Endothelial cell of hepatic sinusoid (primary cell): Measurements from ENCODE around the gene TUBB2B.
"Not testable (repeated sequence)": the region's sequence is repeated elsewhere in the genome, so short reads cannot be mapped to it uniquely, and the experiment has no call there.

Experiments
- in situ Hi-C: cut with HindIII; loops from 2 replicates; pipeline ENCODE4 v1.10.0; 2017; ENCODE audit warnings: low sequenced_read_pairs

The TUBB2B gene

DNA sequence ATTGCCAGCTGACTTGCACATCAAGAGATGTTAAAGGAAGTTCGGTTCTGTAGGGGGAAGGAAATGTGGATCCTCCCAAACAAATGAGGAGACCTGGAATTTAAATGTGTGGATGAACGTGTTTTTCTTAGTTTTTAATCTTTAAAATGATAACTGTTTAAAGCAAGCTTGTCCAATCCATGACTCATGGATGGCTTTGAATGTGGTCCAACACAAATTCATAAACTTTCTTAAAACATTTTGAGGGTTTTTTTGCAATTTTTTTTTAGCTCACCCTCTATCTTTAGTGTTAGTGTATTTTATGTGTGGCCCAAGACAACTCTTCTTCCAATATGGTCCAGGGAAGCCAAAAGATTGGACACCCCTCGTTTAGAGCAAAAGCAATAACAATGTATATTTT lies 12.6 kb downstream of the TUBB2B start:
- in situ Hi-C loops = no loop called here

DNA sequence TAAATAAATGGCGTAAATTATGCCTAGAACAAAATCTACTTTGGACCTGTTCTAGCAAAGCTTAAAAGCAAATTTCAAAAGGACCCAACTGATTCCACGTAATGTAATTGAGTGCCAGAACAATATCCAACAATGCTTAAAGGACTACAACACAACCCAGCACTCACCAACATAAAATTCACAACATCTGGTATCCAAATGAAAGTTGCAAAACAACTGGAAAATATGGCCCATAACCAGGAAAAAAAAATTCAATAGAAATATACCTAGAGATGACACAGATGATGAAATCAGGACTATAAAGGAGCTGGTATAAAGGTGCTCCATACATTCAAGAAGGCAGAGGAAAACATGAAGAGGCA lies 14.1 kb downstream of the TUBB2B start:
- in situ Hi-C loops = no loop called here

DNA sequence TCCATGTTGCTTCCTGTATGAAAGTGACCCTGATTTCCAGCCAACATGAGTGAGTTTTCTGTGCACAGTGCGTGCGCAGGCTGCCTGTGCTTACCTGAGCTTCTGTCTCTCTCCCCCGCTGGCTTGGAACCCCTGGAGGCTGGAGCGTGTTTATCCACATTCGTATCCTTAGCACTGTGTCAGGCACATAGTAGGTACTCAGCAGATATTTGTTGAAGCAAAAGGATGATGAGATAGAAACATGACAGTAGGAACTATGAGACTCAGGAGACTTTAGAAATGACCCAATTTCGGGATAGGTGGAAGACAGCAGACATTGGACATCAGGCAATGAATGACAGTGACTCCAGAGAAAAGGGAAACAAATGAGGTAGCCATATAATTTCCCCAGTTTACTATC lies 15.2 kb downstream of the TUBB2B start:
- in situ Hi-C loops = no loop called here

DNA sequence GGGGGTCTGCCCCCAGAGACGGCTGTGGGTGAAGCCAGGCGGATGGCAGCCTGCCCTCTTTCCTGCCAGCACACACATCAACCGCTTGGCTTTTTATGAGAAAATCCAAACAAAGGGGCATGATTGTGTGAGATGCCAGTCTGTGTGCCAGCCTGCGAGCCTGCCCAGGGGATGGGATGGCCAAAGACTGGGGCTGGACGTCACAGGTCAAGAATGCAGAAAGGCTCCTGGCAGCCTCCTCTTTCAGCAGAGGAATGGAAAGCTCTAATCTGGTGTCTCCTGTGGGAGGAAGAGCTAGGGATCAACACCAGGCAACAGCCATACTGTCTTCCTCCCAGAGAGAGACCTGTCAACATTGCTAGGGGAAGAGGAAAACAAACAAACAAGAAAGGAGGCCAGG lies 15.8 kb downstream of the TUBB2B start:
- in situ Hi-C loops = no loop called here

DNA sequence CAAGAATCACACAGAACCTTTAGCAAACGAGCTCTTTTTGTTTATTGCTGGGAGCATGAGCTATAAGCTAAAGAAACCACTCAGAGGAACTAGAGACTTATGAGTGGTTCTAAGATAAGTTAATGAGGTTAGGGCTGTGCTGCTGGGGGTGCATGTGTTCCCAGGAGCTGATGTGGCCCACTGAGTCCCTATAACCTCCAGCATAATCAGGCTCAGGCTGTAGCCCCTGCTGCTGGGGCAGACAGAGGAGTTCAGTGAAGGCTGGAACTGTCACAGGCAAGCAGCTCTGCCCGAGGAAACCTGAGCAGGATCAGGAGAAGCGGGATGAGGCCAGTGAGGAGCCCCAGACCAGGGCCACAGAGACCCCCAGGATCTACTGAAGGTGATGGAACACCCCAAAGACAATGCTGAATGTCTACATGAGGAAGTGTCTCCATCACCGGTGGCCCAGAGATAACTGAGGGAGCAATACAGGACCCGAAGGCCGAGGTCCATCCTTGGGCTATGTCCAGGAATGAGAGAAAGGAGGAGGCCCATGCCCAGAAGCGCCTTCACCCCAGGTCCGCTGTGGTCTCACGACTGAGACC lies 17.3 kb downstream of the TUBB2B start:
- in situ Hi-C loops = no loop called here

DNA sequence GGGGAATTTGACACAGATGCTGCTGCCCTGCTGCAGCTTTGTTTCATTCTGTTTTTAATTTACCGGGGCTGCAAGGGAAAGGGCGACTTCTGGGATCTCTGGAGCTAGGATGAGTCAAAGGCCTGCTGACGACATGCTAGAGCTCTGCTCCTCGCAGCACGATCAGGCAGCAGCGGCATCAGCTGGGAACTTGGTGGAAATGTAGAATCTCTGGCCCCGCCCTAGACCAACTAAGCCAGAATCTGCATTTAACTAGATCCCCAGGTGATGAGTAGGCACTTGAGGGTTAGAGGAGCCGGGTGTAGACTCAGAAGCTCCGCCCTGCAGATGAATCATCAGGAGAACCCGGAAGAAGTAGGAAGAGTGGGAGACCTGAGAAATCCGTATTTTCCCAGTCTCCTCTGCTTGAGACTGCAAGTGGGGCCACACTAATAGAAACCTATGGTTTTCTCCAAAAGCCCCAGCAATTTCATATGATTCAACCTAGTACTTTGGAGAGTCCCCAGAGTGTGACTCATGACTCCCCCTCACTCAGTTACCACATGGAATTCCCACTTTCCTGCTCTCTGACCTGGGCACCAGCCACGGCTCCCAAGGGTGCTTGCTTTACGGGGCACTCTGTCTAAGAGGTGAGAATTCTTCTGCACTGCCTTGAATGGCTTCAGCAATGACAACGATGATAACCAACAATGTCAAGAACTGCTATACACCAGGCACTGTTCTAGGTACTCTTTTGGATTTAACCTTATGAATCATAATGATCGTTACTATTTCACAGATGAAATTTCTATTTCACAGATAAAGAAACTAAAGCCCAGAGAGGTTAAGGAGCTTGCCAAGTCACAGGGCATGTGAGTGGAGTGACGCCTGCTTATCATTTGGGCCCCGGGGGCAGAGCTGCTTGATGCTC lies 18.1 kb downstream of the TUBB2B start:
- in situ Hi-C loops = no loop called here

DNA sequence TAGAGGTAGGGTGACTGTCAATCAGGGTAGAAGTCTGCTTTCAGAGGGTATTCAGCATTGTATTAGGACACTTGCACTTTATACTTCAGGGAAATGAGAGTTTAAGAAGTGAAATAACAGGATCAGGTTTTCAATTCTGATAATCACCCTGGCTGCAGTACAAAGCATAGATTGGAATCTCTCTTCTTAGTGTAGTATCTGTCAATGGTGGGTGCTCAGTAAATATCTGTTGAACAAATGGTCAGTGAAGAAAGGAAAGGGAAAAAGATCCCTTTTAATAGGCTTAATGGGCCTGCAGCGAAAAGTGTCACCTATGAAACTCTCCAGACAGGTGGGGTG lies 18.7 kb downstream of the TUBB2B start:
- in situ Hi-C loops = no loop called here

DNA sequence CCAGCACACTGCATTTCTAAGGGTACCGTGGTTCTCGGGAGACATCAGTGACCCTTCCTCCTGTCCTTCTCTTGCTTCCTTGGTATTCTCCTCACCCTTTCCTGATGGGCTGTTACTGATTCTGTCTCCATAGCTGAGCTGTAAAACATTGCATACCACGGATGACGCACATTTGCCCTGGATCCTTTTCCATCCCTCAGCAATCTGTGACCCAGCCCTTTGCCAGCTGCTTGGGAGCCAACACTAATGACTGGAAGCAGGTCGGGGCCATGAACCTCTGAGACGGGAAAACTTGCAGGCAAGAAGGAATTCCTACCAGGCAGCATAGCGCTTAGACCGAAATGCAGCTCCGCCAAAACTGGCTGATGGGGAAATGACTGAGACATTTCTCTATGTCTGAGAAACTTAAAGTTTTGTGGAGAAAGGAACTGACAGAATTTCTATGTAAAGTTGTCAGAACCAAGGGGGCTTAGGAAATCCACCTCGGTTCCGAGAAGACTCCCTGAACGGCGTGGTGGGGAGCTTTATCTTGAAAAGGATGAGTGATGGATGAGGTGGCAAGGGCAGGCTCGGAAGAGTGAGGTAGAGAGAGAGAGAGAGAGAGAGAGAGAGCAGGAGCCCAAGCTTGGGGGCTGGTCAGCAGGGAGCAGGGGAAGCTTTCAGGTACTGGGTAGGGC lies 19.2 kb downstream of the TUBB2B start:
- in situ Hi-C loops = no loop called here

DNA sequence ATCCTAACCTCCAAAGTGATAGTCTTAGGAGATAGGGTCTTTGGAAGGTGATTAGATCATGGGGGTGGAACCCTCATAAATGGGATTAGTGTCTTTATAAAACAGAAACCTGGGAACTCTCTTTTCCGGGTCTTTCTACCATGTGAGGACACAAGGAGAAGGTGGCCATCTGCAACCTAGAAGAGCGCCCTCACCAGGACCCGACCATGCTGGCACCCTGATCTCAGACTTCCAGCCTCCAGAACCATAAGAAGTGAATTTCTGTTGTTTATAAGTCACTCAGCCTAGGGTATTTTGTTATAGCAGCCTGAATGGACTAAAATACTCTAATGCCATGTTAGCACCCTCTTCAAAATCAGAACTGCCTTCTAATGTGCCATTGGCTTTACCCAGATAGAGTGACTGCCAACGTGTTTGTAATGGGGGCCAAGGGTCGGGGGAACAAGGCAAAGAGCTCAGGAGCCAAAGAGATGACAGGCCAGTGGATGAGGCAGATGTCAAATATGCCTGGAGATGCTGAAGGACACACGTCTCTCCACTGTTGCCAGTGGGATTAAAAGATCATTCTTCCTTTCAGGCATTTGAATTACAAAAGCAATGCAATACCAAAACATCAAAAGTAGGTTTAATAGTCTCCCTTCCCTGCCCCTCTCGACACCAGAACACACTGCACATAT lies 21.0 kb downstream of the TUBB2B start:
- in situ Hi-C loops = no loop called here

DNA sequence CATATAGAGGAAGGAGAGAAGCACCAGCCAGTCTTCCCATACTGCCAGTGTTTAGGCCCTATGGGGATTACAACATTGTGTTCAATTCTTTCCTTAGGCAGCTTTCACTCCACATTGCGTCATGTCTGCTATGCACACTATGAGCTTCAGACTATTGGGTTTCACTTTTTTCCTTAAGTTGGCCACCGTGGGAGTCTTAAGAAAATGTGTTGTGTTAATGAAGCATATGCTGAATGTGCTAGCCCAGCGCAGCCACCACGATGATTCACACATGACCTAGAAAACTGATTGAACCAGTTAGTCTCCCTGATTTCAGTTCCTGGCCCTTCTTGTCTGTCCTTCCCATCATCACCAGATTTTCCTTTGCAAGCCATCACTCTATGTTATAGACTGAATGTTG lies 21.5 kb downstream of the TUBB2B start:
- in situ Hi-C loops = no loop called here

DNA sequence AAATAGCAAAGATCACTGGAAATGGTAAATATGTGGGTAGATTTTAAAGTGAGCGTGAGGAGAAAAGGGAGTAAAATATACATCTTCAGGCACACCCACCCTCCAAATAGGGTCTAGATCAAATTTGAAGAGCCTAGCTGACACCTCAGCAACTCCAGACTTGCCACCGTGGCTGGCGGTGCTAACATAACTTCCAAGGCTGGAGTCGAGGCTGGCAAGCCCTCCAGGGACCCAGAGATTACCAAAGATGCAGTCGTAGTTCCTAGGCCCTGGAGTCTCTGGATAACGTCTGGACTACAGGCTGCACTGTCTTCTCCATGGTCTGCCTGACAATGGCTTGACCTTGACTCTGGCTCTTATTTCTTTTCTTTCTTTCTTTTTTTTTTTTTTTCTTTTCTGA lies 22.5 kb downstream of the TUBB2B start:
- in situ Hi-C loops = no loop called here

DNA sequence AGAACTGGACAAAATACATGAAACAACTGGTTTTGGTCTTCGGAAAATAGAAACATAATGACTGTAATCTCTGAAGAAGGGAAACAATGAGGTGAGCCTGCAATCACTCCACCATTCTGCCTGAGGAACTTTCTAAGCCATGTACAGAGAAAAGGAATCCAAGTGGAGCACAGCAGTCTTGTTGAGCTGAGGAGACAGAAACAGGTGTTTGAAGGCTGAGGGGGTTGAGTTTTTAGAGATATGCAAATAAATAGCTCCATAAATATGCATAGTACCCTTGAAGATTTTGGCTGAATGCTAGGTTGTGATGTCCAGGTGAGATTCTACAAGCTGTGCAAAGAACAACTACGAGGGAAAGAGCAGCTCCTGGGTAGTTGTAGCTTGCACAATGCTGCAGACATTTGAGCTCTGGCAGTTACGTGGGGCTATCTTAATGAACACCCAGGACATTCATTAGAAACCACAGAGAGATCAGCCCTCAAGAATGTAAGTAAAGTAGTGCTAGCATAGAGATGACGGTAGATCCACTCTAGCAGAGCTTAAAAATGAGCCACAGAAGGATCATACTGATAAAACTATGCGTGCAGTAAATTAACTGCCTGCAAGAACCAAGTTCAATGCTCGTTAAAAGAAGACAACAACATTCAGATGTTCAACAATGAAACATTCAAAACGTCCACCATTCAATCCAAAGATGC lies 24.3 kb downstream of the TUBB2B start:
- in situ Hi-C loops = no loop called here

DNA sequence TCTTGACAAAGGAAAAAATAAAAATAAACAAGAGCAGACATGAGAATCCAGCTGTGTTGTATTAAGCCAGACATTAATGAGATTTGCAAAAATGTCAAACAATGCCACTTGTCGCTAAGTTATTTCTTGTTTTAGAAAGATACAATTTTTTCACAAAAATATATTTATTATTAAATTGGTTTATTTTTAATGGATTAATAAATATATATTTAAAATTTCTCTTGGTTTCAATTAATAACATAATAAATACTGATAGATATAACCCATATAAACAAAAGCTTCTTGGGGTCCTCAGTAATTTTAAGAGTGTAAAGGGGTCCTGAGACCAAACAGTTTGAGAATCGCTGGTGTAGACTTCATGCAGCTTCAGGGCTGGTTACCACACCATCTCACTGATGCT lies 26.1 kb downstream of the TUBB2B start:
- in situ Hi-C loops = no loop called here

DNA sequence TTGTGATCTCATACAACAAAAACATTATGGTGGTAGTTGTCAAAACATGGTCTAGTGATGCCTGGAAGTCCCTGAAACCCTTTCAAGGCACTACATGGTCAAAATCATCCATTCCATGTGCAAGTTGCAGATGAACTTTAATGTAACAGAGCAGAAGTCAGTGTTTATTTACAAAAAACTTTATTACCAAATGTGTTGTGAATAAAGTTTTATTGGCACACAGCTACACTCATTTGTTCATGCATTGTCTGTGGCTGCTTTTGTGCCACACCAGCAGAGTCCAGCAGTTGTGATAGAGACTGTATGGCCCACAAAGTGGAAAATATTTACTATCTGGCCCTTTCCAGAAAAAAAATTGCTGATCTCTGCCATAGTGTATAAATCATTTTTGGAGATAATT lies 26.8 kb downstream of the TUBB2B start:
- in situ Hi-C loops = no loop called here

DNA sequence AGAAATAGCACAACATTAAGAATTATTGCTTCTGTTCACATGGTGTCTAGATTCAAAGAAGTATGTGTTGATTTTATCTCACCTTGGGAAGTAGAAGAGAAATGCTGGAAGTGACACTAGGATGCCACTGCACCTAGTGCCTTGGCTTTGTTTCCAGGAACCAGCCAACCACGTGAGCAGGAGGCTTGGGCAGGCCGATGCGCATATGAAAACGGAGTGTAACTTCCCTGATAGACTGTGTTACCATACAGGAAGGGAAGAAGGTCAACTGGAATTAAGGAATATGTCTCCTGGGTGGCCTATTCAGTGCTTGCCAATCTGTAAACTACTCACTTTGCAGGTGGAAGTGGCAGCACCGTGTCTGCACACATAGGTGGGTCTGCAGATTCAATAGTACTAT lies 28.1 kb downstream of the TUBB2B start:
- in situ Hi-C loops = no loop called here

DNA sequence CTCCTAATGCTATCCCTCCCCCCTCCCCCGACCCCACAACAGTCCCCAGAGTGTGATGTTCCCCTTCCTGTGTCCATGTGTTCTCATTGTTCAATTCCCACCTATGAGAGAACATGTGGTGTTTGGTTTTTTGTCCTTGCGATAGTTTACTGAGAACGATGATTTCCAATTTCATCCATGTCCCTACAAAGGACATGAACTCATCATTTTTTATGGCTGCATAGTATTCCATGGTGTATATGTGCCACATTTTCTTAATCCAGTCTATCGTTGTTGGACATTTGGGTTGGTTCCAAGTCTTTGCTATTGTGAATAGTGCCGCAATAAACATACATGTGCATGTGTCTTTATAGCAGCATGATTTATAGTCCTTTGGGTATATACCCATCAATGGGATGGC lies 29.7 kb downstream of the TUBB2B start:
- in situ Hi-C loops = not testable (repeated sequence)

DNA sequence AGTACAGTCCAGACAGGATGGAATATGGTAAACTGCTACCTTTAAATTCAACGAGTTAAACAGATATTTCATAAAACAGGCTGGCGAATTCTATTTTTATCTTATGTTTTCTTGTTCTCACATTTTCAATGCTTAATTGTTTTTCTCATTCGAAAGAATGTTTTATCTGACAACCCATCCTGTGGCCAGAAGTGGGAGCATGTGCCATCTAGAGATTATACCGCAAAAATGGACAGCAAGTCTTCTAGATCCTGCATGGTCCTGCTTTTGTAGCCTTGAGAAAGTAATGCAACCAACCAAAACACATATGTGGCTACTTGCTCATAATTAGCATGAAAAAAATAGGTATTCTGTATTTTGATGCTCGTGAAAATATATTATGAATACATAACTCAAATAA lies 30.7 kb downstream of the TUBB2B start:
- in situ Hi-C loops = no loop called here

DNA sequence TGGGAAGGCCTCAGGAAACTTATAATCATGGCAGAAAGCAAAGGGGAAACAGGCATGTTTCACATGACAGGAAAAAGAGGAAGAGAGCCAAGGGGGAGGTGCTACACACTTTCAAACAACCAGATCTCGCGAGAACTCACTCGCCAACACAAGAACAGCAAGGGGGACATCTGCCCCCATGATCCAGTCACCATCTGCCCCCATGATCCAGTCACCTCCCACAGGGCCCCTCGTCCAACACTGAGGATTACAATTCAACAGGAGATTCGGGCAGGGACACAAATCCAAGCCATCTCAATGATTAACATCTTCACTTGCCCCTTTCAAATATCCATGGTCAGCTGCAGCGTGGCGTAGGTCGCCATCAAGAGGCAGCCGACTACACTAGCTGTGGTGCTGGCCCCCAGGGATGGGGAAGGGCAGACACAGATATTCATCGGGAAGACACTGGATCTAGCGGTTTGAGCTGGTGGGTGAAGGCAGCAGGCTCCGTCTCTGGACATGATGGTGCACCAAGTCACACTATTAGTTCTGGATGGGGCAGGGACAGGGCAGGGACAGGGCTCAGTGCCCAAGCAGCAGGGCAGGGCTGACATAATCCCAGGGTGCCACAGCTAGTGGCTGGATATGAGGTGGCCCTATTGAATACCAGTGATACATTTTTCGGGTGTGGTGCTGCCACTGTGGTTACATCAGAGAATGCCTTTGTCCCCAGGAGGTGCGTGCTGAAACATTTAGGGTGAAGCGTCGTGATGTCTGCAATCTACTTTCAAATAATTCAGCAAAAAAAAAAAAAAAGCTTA lies 31.6 kb downstream of the TUBB2B start:
- in situ Hi-C loops = no loop called here

DNA sequence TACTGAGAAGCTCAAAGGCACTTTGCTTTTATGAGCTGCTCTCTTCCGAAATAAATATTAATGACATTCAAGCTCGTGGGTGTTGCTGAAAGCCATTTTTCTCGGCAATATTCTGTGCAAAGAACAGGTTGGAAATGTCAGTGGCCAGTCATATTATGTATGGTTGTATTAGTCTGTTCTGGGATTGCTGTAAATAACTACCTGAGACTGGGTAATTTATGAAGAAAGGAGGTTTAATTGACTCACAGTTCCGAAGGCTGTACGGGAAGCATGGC lies 32.1 kb downstream of the TUBB2B start:
- in situ Hi-C loops = no loop called here

DNA sequence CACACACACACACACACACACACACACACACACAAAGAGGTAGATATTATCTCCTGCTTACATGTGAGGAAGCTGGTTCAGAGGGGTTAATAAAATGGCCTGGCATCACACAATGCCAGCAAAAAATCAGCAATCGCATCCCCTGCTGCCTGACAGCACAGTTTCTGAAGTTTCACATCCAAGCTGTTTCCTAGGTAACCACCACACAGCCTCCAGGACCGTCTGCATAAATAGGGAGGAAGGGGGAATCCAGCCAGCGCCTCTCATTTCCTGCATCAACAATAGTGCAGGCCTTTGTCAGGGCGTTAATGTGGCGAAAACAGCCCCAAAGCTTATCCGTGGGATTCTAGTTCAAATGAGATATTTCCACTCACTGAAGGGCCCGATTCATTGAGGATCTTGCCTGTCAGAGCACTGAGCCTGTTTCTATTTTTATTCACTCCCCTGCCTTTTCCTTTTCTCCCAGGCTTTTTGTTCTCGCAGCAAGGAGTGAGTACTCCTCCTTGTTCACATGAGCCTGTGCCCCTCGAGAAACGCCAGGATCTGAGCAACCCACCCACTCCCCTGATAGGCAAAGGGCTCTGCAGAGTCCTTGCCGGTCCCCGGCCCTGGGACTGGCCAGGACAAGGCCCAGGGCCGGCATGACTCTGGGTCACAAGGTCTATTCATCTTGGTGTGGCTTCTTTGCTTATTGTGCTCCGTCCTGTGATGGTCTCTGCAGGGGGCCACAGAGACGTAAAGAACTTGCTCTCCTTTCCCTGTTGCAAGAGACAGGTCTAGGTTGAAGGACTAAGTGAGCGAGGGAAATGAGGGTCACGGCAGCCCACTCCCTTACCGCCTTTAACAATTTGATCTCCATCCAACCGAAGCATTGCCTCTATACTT lies 32.7 kb downstream of the TUBB2B start:
- in situ Hi-C loops = no loop called here
